Omental fat pad (tissue), 4 donors: ENCODE data around the gene ENOPH1. TPM values are rescaled to one million over a fixed set of nuclear protein-coding genes. Genes with fewer than 3 reads are reported as not detected.

Source experiments
- ATAC-seq: fragments of 150-250 bp; one replicate; pipeline ENCODE4 v1.9.1; 2016; ENCODE audit warnings: mild to moderate bottlenecking, moderate library complexity; ENCODE audit not compliant: low FRiP score
- DNase-seq: peaks from one replicate; pipeline ENCODE4 v3.0.0-alpha.2; 2019; ENCODE audit warnings: low spot score
- CTCF ChIP-seq, 3 donors: fragments of 450-650 bp; IDR thresholded peaks; one replicate each; pipeline ENCODE4 v1.5.1; 2016 to 2017; ENCODE audit warnings: antibody characterized with exemption in 3 of 3, mild to moderate bottlenecking in 3 of 3, moderate library complexity in 2 of 3
- total RNA-seq, 4 donors: library from RNA; depleted of rRNA; stranded (reverse); fragments of >200 nt; gene quantifications; one replicate each; pipeline ENCODE4 v1.1.0, GENCODE V29; 2016

Gene ENOPH1
- total RNA-seq, 4 donors from 2014 or later = 16.9 to 24.0 (median 20.4) TPM

GRCh38 chr4:82428526-82428968 is 1.8 kb upstream of the ENOPH1 start:
- ATAC-seq = no peak
- TF ChIP-seq CTCF (IDR thresholded peaks at IDR 0.05) = no peak
- DNase-seq = no peak

DNA sequence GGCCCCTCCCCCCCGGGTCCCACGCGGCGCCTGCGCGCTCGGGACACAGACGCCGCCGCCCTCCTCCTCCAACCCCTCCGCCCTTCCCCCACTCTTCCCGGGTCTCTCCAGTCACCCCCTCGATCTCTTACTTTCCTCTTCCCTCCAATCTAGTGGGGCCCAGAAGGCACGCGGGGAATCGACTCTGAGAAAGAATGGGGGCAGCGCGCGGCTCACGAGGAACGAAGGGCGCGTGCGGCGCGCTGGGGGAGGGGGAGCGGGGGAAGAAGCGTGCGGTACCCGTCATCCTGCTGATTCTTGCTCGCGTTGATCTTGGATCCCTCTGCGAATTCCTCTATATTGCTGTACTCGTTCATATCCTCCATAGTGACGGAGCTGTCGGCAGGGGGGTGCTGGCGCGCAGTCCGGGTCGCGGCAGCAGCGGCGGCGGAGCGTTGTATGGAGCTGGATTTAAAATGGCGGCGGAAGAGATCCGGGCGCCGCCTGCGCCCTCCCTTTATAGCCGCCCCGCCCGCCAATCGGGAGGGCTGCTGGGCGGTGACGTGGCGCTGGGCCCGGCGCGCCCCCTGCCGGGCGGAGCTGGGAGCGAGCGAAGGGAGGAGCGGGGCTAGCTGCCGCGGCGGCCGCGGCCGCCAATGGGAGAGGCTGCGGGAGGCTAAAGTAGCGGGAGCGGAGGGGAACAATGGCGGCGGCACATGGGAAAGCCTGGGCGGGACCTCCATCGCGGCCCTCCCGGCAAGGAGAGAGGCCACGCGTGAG is 1.2 kb upstream of the ENOPH1 start:
- ATAC-seq (peak; percentile 85), DNase-seq (peak; percentile 77)
- TF ChIP-seq CTCF (IDR thresholded peaks at IDR 0.05) = peak in 2 of 3 donors; percentile 88 to 97

DNA sequence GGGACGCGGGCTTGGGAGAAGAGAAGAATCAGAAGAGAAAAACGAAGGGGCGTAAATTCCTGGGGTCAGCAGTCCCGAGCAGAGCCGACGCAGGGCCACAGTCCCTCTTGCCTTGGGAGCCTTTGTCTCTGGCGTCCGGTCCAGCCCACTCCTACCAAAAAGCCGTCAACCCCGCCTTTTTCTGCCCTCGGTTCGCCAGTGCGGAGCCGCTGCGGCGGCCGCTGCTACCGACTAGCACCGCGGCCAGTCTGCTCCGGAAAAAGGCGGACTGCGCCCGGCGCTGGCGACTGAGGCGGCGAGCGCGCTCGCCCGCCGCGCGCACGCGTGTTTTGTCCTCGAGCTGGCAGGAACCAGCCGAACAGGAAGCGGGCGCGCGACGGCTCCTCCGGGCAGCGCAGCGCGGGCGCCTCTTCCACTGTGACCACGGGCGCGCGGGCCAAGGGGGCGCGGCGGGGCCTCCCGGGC is 630 bp upstream of the ENOPH1 start:
- no peak for DNase-seq
- no peak for TF ChIP-seq CTCF (IDR thresholded peaks at IDR 0.05)
- ATAC-seq = peak; percentile 2

- no peak for TF ChIP-seq CTCF (IDR thresholded peaks at IDR 0.05)
- ATAC-seq = no peak
- no peak for DNase-seq
These were observed 765 bp downstream of the ENOPH1 start for GRCh38 chr4:82430964-82431745.

DNA sequence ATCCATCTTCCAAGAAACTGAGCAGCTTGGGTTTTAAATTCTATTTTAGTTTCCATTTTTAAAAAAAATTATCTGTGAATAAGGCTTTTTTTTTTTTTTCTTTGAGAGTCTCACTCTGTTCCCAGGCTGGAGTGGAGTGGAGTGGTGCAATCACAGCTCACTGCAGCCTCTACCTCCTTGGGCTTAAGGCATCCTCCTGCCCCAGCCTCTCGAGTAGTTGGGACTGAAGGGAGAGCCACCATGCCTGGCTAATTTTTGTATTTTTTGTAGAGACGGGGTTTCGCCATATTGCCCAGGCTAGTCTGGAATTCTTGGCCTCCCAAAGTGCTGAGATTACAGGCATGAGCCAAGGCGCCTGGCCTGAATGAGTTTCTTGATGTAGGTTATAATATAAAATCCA is 1.4 kb downstream of the ENOPH1 start:
- no peak for TF ChIP-seq CTCF (IDR thresholded peaks at IDR 0.05)
- DNase-seq = no peak
- ATAC-seq = no peak

- no peak for DNase-seq
- TF ChIP-seq CTCF (IDR thresholded peaks at IDR 0.05) = no peak
- ATAC-seq = no peak
These were observed 2.2 kb downstream of the ENOPH1 start for GRCh38 chr4:82432596-82432995.
